Esophagus muscularis mucosa (tissue), 4 donors: ENCODE data around the gene NOSTRIN.
"Not testable (repeated sequence)": the region's sequence is repeated elsewhere in the genome, so short reads cannot be mapped to it uniquely, and the experiment has no call there.

Experiments used
- EP300 ChIP-seq: sonication (generic); formaldehyde crosslinking; IDR thresholded peaks from one replicate; pipeline ENCODE4 v1.6.1; 2017; ENCODE audit warnings: antibody characterized with exemption
- POLR2A ChIP-seq: fragments of 450-650 bp; IDR thresholded peaks from one replicate; pipeline ENCODE4 v1.6.1; 2017; ENCODE audit warnings: antibody characterized with exemption, moderate library complexity, mild to moderate bottlenecking, low read depth
- POLR2AphosphoS5 ChIP-seq, 2 donors: sonication (generic); formaldehyde crosslinking; IDR thresholded peaks; one replicate each; pipeline ENCODE4 v1.6.1; 2017; ENCODE audit warnings: antibody characterized with exemption in 2 of 2
- TF ChIP-seq, protein P1 (sequence below), 3 experiments: fragments of 200-600 bp in 2 of 3; fragments of 450-650 bp in 1 of 3; sonication (generic) in 2 of 3; IDR thresholded peaks; one replicate each; pipeline ENCODE4 v1.5.1; 2017 to 2019; ENCODE audit warnings: antibody characterized with exemption in 3 of 3, mild to moderate bottlenecking in 2 of 3, moderate library complexity in 1 of 3

DNA sequence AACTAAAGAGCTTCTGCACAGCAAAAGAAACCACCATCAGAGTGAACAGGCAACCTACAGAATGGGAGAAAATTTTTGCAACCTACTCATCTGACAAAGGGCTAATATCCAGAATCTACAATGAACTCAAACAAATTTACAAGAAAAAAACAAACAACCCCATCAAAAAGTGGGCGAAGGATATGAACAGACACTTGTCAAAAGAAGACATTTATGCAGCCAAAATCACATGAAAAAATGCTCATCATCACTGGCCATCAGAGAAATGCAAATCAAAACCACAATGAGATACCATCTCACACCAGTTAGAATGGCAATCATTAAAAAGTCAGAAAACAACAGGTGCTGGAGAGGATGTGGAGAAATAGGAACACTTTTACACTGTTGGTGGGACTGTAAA, 67.9 kb downstream of the NOSTRIN start:
- TF ChIP-seq, protein P1, sequence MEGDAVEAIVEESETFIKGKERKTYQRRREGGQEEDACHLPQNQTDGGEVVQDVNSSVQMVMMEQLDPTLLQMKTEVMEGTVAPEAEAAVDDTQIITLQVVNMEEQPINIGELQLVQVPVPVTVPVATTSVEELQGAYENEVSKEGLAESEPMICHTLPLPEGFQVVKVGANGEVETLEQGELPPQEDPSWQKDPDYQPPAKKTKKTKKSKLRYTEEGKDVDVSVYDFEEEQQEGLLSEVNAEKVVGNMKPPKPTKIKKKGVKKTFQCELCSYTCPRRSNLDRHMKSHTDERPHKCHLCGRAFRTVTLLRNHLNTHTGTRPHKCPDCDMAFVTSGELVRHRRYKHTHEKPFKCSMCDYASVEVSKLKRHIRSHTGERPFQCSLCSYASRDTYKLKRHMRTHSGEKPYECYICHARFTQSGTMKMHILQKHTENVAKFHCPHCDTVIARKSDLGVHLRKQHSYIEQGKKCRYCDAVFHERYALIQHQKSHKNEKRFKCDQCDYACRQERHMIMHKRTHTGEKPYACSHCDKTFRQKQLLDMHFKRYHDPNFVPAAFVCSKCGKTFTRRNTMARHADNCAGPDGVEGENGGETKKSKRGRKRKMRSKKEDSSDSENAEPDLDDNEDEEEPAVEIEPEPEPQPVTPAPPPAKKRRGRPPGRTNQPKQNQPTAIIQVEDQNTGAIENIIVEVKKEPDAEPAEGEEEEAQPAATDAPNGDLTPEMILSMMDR (IDR thresholded peaks at IDR 0.05): not testable (repeated sequence)
- not testable (repeated sequence) for TF ChIP-seq POLR2AphosphoS5 (IDR thresholded peaks at IDR 0.05); EP300; POLR2A
